ENCODE data around the gene SCD5. TPM values are rescaled to one million over a fixed set of nuclear protein-coding genes. Genes with fewer than 3 reads are reported as not detected.

Gene SCD5

DNA sequence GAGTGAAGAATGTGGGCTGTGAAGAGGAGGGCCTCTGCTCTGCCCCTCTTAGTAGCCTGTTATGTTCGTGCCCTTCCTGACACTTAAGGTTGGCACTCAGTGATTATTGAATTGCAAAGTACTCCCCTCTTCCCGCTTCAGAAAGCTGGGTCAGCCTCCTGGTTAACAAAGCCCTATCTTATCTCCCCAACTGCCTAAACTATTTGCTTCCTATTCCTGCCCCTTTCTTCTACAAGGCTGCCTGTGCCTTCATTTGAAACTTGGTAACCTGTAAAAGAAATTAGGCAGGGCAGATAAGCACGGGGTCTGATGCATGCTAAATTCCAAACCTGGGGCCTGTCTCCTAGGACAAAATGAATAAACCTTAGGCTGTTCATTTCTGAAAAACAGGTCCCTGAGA lies 213.7 kb downstream of the SCD5 start:
- no peak for DNase-seq (ENCODE audit: low read depth in 1 of 2, low spot score in 1 of 2)
- peaks cover 4% of the 10 kb centered on the region for H3K27me3 ChIP-seq (ENCODE audit: insufficient read depth, poor library complexity, severe bottlenecking)
- no peak overlapping the region for H3K4me3 ChIP-seq (replicated peaks; ENCODE audit: insufficient read depth, low read length)
- no peak overlapping the region for H3K27ac ChIP-seq (replicated peaks)
- no peak for TF ChIP-seq SPI1 (IDR thresholded peaks at IDR 0.05; ENCODE audit: borderline replicate concordance, low read depth)
- TF ChIP-seq, protein P1, sequence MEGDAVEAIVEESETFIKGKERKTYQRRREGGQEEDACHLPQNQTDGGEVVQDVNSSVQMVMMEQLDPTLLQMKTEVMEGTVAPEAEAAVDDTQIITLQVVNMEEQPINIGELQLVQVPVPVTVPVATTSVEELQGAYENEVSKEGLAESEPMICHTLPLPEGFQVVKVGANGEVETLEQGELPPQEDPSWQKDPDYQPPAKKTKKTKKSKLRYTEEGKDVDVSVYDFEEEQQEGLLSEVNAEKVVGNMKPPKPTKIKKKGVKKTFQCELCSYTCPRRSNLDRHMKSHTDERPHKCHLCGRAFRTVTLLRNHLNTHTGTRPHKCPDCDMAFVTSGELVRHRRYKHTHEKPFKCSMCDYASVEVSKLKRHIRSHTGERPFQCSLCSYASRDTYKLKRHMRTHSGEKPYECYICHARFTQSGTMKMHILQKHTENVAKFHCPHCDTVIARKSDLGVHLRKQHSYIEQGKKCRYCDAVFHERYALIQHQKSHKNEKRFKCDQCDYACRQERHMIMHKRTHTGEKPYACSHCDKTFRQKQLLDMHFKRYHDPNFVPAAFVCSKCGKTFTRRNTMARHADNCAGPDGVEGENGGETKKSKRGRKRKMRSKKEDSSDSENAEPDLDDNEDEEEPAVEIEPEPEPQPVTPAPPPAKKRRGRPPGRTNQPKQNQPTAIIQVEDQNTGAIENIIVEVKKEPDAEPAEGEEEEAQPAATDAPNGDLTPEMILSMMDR (IDR thresholded peaks at IDR 0.05; ENCODE audit: insufficient read depth, low read length), result no peak

DNA sequence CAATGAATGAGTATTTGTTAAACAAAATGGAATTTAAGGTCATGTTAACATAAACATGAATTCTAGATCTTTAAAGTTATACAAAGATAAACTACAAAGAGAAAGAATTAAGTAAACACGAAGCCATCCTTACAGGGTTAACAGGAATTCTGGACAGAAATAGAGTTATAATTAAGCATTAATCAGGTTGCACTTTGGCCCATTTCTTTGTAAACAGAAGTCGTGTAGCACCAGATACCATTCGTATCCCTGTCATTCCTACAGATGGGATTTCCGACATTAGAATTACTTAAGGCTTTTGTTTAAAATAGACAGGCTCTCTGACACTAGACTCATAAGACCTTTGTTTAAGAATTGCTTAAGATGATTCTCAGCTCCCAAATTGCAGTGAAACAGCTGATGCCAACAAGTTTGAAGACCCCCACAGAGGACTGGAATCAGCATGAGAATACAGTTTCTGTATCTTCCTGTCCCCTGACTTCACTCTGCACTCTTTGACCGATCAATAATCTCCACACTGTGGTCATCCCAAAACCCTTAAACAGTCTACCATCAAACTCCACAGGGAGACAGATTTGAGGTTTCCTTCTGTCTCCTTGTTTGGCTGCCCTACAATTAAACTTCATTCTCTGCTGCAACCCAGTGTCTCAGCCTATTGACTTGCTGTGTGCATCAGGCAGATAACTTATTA lies 214.6 kb downstream of the SCD5 start:
- no peak overlapping the region for H3K27ac ChIP-seq (replicated peaks)
- TF ChIP-seq, protein P2, sequence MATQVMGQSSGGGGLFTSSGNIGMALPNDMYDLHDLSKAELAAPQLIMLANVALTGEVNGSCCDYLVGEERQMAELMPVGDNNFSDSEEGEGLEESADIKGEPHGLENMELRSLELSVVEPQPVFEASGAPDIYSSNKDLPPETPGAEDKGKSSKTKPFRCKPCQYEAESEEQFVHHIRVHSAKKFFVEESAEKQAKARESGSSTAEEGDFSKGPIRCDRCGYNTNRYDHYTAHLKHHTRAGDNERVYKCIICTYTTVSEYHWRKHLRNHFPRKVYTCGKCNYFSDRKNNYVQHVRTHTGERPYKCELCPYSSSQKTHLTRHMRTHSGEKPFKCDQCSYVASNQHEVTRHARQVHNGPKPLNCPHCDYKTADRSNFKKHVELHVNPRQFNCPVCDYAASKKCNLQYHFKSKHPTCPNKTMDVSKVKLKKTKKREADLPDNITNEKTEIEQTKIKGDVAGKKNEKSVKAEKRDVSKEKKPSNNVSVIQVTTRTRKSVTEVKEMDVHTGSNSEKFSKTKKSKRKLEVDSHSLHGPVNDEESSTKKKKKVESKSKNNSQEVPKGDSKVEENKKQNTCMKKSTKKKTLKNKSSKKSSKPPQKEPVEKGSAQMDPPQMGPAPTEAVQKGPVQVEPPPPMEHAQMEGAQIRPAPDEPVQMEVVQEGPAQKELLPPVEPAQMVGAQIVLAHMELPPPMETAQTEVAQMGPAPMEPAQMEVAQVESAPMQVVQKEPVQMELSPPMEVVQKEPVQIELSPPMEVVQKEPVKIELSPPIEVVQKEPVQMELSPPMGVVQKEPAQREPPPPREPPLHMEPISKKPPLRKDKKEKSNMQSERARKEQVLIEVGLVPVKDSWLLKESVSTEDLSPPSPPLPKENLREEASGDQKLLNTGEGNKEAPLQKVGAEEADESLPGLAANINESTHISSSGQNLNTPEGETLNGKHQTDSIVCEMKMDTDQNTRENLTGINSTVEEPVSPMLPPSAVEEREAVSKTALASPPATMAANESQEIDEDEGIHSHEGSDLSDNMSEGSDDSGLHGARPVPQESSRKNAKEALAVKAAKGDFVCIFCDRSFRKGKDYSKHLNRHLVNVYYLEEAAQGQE (IDR thresholded peaks at IDR 0.05; ENCODE audit: insufficient replicate concordance, low read depth), result no peak
- no peaks in the 10 kb centered on the region for H3K27me3 ChIP-seq (ENCODE audit: insufficient read depth, poor library complexity, severe bottlenecking)
- no peak for DNase-seq (ENCODE audit: low read depth in 1 of 2, low spot score in 1 of 2)
- H3K4me3 ChIP-seq (replicated peaks; ENCODE audit: insufficient read depth, low read length), result no peak overlapping the region

DNA sequence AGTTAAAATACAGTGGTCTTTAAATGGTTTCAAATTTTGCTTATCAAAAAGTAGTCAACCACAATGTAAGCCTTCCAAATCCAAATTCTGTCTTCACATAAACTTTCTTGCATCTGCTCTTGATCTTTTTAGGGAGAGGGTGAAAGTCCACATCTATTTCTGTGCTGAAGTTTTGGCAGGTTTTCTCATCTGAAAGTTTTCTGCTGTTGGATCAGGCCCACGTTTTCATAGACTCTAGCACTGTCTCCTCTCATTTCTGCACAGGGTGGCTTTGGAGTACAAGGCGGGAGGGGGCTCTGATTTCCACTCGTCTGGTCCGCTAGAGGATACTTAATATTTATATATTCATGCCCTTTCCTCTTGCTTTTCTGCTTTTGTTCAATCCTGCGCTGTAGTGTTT lies 218.7 kb downstream of the SCD5 start:
- Histone ChIP-seq H3K27me3 (ENCODE audit: insufficient read depth, poor library complexity, severe bottlenecking) (no peaks in the 10 kb centered on the region), H3K27ac (replicated peaks) (no peak overlapping the region), H3K4me3 (replicated peaks; ENCODE audit: insufficient read depth, low read length) (no peak overlapping the region)
- TF ChIP-seq GABPA (IDR thresholded peaks at IDR 0.05; ENCODE audit: low read depth) (no peak), SPI1 (IDR thresholded peaks at IDR 0.05; ENCODE audit: borderline replicate concordance, low read depth) (no peak), POLR2AphosphoS5 (IDR thresholded peaks at IDR 0.05; ENCODE audit: low read depth) (no peak)
- TF ChIP-seq, protein P2 (IDR thresholded peaks at IDR 0.05; ENCODE audit: insufficient replicate concordance, low read depth), result no peak
- TF ChIP-seq, protein P1 (IDR thresholded peaks at IDR 0.05; ENCODE audit: insufficient read depth, low read length), result no peak
- DNase-seq (ENCODE audit: low read depth in 1 of 2, low spot score in 1 of 2), result no peak

Small RNA genes lying within 50 kb of the gene (microRNA-seq; reads per million reads assigned to microRNA genes)
- not detected for gene MIR575

All from HL-60 (cell line).